ENCODE results near the gene NRIP1.

The NRIP1 gene

GRCh38 chr21:15063081-15063813, 1.6 kb downstream of the NRIP1 start:
- H3K9me3 ChIP-seq (ENCODE audit: control insufficient read depth, low read length) = no peaks in the 10 kb centered on the region
- no peaks in the 10 kb centered on the region for H3K27me3 ChIP-seq (ENCODE audit: control insufficient read depth in 1 of 2, insufficient read depth in 1 of 2, low read length in 2 of 2)
- H3K9ac ChIP-seq (ENCODE audit: low read length) = peak overlapping the region; percentile 97
- H4K91ac ChIP-seq (ENCODE audit: low read length) = no peak overlapping the region
- H3K27ac ChIP-seq (ENCODE audit: low read length, poor library complexity, severe bottlenecking) = peak overlapping the region; percentile 72
- DNase-seq = peak; percentile 36
- peak overlapping the region; percentile 93 to 96 for H3K4me3 ChIP-seq (ENCODE audit: insufficient read depth in 1 of 2, low read depth in 1 of 2, low read length in 2 of 2)
- no peak overlapping the region for H2BK120ac ChIP-seq (ENCODE audit: low read depth, low read length)
- H2BK5ac ChIP-seq (ENCODE audit: low read depth, low read length, poor library complexity, severe bottlenecking) = no peak overlapping the region
- no peak overlapping the region for H2BK15ac ChIP-seq (ENCODE audit: low read depth, poor library complexity, severe bottlenecking)
- H3K18ac ChIP-seq (ENCODE audit: low read depth in 1 of 2, low read length in 2 of 2) = peak overlapping the region in 1 of 2 experiments; percentile 67
- WGBS = 5% methylated on average over 11 of the region's 11 CpGs
- H3K79me1 ChIP-seq (replicated peaks; ENCODE audit: low read length, poor library complexity, severe bottlenecking) = no peaks in the 10 kb centered on the region
- H3K23ac ChIP-seq (ENCODE audit: low read length in 2 of 2) = no peak overlapping the region
- H3K36me3 ChIP-seq (ENCODE audit: control insufficient read depth in 1 of 2, insufficient read depth in 2 of 2, low read depth in 1 of 2, low read length in 2 of 2) = no peaks in the 10 kb centered on the region
- no peak overlapping the region for H2AK5ac ChIP-seq (ENCODE audit: low read length, severe bottlenecking)
- no peak overlapping the region for H2BK12ac ChIP-seq (ENCODE audit: low read length in 2 of 2)
- H4K8ac ChIP-seq (ENCODE audit: low read length) = no peak overlapping the region
- H3K4ac ChIP-seq (ENCODE audit: low read depth in 1 of 2, low read length in 2 of 2) = peak overlapping the region in 1 of 2 experiments; percentile 20
- H3K4me2 ChIP-seq (ENCODE audit: low read length, poor library complexity, severe bottlenecking) = peak overlapping the region; percentile 52
- no peaks in the 10 kb centered on the region for H3K4me1 ChIP-seq (ENCODE audit: control insufficient read depth, insufficient read depth, low read depth, low read length)
- no peak overlapping the region for H2AFZ ChIP-seq (ENCODE audit: low read depth, low read length)
- no peak overlapping the region for H3K14ac ChIP-seq (ENCODE audit: low read length in 2 of 2)

GRCh38 chr21:15062606-15062965, 2.2 kb downstream of the NRIP1 start:
- Histone ChIP-seq H3K14ac (ENCODE audit: low read length in 2 of 2) (no peak overlapping the region), H3K27me3 (ENCODE audit: control insufficient read depth in 1 of 2, insufficient read depth in 1 of 2, low read length in 2 of 2) (no peaks in the 10 kb centered on the region), H3K9ac (ENCODE audit: low read length) (peak overlapping the region; percentile 97), H4K8ac (ENCODE audit: low read length) (no peak overlapping the region), H3K4me1 (ENCODE audit: control insufficient read depth, insufficient read depth, low read depth, low read length) (no peaks in the 10 kb centered on the region), H3K27ac (ENCODE audit: low read length, poor library complexity, severe bottlenecking) (no peak overlapping the region), H3K79me1 (replicated peaks; ENCODE audit: low read length, poor library complexity, severe bottlenecking) (no peaks in the 10 kb centered on the region), H2BK120ac (ENCODE audit: low read depth, low read length) (no peak overlapping the region), H3K4me3 (ENCODE audit: insufficient read depth in 1 of 2, low read depth in 1 of 2, low read length in 2 of 2) (peak overlapping the region in 1 of 2 experiments; percentile 96), H3K4ac (ENCODE audit: low read depth in 1 of 2, low read length in 2 of 2) (no peak overlapping the region), H3K23ac (ENCODE audit: low read length in 2 of 2) (no peak overlapping the region), H2BK15ac (ENCODE audit: low read depth, poor library complexity, severe bottlenecking) (no peak overlapping the region), H3K18ac (ENCODE audit: low read depth in 1 of 2, low read length in 2 of 2) (no peak overlapping the region), H3K4me2 (ENCODE audit: low read length, poor library complexity, severe bottlenecking) (peak overlapping the region; percentile 44), H2AFZ (ENCODE audit: low read depth, low read length) (no peak overlapping the region), H3K9me3 (ENCODE audit: control insufficient read depth, low read length) (no peaks in the 10 kb centered on the region), H3K36me3 (ENCODE audit: control insufficient read depth in 1 of 2, insufficient read depth in 2 of 2, low read depth in 1 of 2, low read length in 2 of 2) (no peaks in the 10 kb centered on the region), H2AK5ac (ENCODE audit: low read length, severe bottlenecking) (no peak overlapping the region), H2BK12ac (ENCODE audit: low read length in 2 of 2) (no peak overlapping the region), H4K91ac (ENCODE audit: low read length) (no peak overlapping the region), H2BK5ac (ENCODE audit: low read depth, low read length, poor library complexity, severe bottlenecking) (no peak overlapping the region)
- DNase-seq = peak; percentile 13
- WGBS = no CpG with 5 or more reads among the region's 2 CpGs

GRCh38 chr21:15061747-15062605, 2.8 kb downstream of the NRIP1 start:
- H3K36me3 ChIP-seq (ENCODE audit: control insufficient read depth in 1 of 2, insufficient read depth in 2 of 2, low read depth in 1 of 2, low read length in 2 of 2) = no peaks in the 10 kb centered on the region

DNA sequence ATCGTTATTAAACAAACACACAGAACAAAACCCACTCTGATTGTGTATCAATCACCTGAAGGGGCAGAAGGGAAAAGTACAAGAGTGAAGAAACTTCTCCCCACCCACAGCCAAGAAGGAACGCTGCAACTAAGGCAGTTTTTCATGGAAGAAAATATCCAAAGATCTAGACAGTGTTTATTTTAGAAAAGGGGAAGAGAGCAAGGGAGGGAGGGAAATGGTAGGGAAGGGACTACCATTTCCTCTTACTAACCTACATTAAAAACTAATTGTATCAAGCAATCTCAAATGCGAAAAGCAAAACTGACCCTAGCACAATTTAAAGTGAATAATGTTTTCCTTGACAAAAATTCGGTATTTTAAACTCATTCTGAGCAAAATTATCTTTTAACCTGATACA, 3.5 kb downstream of the NRIP1 start:
- Histone ChIP-seq H3K36me3 (ENCODE audit: control insufficient read depth in 1 of 2, insufficient read depth in 2 of 2, low read depth in 1 of 2, low read length in 2 of 2) (no peaks in the 10 kb centered on the region), H3K9me3 (ENCODE audit: control insufficient read depth, low read length) (no peaks in the 10 kb centered on the region), H3K9ac (ENCODE audit: low read length) (peak overlapping the region; percentile 97), H2AFZ (ENCODE audit: low read depth, low read length) (no peak overlapping the region), H3K79me1 (replicated peaks; ENCODE audit: low read length, poor library complexity, severe bottlenecking) (no peaks in the 10 kb centered on the region), H2BK12ac (ENCODE audit: low read length in 2 of 2) (no peak overlapping the region), H2AK5ac (ENCODE audit: low read length, severe bottlenecking) (no peak overlapping the region), H3K18ac (ENCODE audit: low read depth in 1 of 2, low read length in 2 of 2) (no peak overlapping the region), H3K4me2 (ENCODE audit: low read length, poor library complexity, severe bottlenecking) (no peak overlapping the region), H3K4ac (ENCODE audit: low read depth in 1 of 2, low read length in 2 of 2) (no peak overlapping the region), H4K91ac (ENCODE audit: low read length) (no peak overlapping the region), H3K14ac (ENCODE audit: low read length in 2 of 2) (no peak overlapping the region), H3K4me1 (ENCODE audit: control insufficient read depth, insufficient read depth, low read depth, low read length) (no peaks in the 10 kb centered on the region), H3K27ac (ENCODE audit: low read length, poor library complexity, severe bottlenecking) (peak overlapping the region; percentile 14), H2BK15ac (ENCODE audit: low read depth, poor library complexity, severe bottlenecking) (no peak overlapping the region), H3K4me3 (ENCODE audit: insufficient read depth in 1 of 2, low read depth in 1 of 2, low read length in 2 of 2) (peak overlapping the region in 1 of 2 experiments; percentile 96), H2BK5ac (ENCODE audit: low read depth, low read length, poor library complexity, severe bottlenecking) (no peak overlapping the region), H4K8ac (ENCODE audit: low read length) (no peak overlapping the region), H2BK120ac (ENCODE audit: low read depth, low read length) (no peak overlapping the region), H3K27me3 (ENCODE audit: control insufficient read depth in 1 of 2, insufficient read depth in 1 of 2, low read length in 2 of 2) (no peaks in the 10 kb centered on the region), H3K23ac (ENCODE audit: low read length in 2 of 2) (no peak overlapping the region)
- DNase-seq = no peak
- WGBS = 44% methylated on average over 3 of the region's 4 CpGs

More at GRCh38 chr21:15061747-15062605, 2.8 kb downstream of the NRIP1 start:
- H3K23ac ChIP-seq (ENCODE audit: low read length in 2 of 2) = no peak overlapping the region
- DNase-seq = peak; percentile 3
- no peaks in the 10 kb centered on the region for H3K9me3 ChIP-seq (ENCODE audit: control insufficient read depth, low read length)
- no peak overlapping the region for H3K27ac ChIP-seq (ENCODE audit: low read length, poor library complexity, severe bottlenecking)
- no peaks in the 10 kb centered on the region for H3K27me3 ChIP-seq (ENCODE audit: control insufficient read depth in 1 of 2, insufficient read depth in 1 of 2, low read length in 2 of 2)
- H2BK12ac ChIP-seq (ENCODE audit: low read length in 2 of 2) = no peak overlapping the region
- no peak overlapping the region for H2AFZ ChIP-seq (ENCODE audit: low read depth, low read length)
- no peaks in the 10 kb centered on the region for H3K79me1 ChIP-seq (replicated peaks; ENCODE audit: low read length, poor library complexity, severe bottlenecking)
- no peaks in the 10 kb centered on the region for H3K4me1 ChIP-seq (ENCODE audit: control insufficient read depth, insufficient read depth, low read depth, low read length)
- no peak overlapping the region for H3K14ac ChIP-seq (ENCODE audit: low read length in 2 of 2)
- peak overlapping the region in 1 of 2 experiments; percentile 96 for H3K4me3 ChIP-seq (ENCODE audit: insufficient read depth in 1 of 2, low read depth in 1 of 2, low read length in 2 of 2)
- H2BK120ac ChIP-seq (ENCODE audit: low read depth, low read length) = no peak overlapping the region
- H2BK15ac ChIP-seq (ENCODE audit: low read depth, poor library complexity, severe bottlenecking) = no peak overlapping the region
- peak overlapping the region; percentile 97 for H3K9ac ChIP-seq (ENCODE audit: low read length)
- 100% methylated on average over 3 of the region's 6 CpGs for WGBS
- H3K4ac ChIP-seq (ENCODE audit: low read depth in 1 of 2, low read length in 2 of 2) = no peak overlapping the region
- H4K91ac ChIP-seq (ENCODE audit: low read length) = no peak overlapping the region
- H3K18ac ChIP-seq (ENCODE audit: low read depth in 1 of 2, low read length in 2 of 2) = no peak overlapping the region
- no peak overlapping the region for H3K4me2 ChIP-seq (ENCODE audit: low read length, poor library complexity, severe bottlenecking)
- H2BK5ac ChIP-seq (ENCODE audit: low read depth, low read length, poor library complexity, severe bottlenecking) = no peak overlapping the region
- H2AK5ac ChIP-seq (ENCODE audit: low read length, severe bottlenecking) = no peak overlapping the region
- H4K8ac ChIP-seq (ENCODE audit: low read length) = no peak overlapping the region

All from mesenchymal stem cell (in vitro differentiated cells and primary cell).